22Rv1 (cell line): Measurements from ENCODE around the gene CPXM2.

ENCODE experiments used
- ZFX ChIP-seq: fragments of 450-650 bp; IDR thresholded peaks from 2 replicates; pipeline ENCODE4 v1.6.1; 2017; ENCODE audit warnings: antibody characterized with exemption, borderline replicate concordance
- TF ChIP-seq, protein P1 (sequence below): fragments of 450-650 bp; IDR thresholded peaks from 2 replicates; pipeline ENCODE4 v1.5.1; 2017; ENCODE audit warnings: mild to moderate bottlenecking

DNA sequence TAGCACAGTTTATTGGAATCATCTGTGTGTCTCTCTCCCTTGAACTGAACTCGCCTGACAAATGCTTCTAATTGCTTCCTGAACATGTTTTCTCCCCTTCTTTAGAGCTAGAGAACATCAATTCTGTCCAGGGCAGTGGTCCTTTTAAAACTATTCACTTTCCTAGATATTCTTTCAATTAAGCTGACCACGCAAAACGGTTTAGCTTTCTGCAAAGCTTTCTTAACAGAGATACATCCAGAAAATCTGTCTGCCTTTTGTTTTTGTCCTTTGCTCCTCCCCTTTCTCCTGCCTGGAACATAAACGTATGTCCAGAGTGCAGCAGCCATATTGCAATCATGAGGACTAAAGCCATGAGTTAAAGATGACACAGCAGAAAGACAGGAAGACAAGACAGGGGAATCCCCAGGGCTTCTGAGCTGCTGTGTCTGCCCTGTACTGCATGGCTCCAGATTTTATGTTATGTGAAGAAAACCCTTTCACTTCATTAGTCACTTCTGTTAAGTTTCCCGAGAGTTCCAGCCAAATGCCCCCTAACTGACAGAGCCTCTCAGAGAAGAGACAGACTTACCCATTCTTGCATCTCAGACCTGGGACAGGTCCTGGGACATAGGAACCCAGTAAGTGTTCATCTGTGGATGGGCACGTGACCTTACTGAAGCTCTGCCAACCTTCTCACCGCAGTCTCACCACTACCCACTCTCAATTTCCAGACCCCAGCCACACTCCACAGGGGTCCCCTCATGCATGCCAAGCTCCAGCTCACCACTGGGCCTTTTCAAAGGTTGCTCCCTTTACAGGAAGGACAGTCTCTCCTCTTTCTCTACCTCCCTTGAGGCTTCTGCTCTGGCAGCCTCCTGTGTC lies 35.0 kb upstream of the CPXM2 start:
- TF ChIP-seq, protein P1, sequence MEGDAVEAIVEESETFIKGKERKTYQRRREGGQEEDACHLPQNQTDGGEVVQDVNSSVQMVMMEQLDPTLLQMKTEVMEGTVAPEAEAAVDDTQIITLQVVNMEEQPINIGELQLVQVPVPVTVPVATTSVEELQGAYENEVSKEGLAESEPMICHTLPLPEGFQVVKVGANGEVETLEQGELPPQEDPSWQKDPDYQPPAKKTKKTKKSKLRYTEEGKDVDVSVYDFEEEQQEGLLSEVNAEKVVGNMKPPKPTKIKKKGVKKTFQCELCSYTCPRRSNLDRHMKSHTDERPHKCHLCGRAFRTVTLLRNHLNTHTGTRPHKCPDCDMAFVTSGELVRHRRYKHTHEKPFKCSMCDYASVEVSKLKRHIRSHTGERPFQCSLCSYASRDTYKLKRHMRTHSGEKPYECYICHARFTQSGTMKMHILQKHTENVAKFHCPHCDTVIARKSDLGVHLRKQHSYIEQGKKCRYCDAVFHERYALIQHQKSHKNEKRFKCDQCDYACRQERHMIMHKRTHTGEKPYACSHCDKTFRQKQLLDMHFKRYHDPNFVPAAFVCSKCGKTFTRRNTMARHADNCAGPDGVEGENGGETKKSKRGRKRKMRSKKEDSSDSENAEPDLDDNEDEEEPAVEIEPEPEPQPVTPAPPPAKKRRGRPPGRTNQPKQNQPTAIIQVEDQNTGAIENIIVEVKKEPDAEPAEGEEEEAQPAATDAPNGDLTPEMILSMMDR, result no peak
- TF ChIP-seq ZFX, result no peak
